Measurements from ENCODE around the gene TMEM147.

DNA sequence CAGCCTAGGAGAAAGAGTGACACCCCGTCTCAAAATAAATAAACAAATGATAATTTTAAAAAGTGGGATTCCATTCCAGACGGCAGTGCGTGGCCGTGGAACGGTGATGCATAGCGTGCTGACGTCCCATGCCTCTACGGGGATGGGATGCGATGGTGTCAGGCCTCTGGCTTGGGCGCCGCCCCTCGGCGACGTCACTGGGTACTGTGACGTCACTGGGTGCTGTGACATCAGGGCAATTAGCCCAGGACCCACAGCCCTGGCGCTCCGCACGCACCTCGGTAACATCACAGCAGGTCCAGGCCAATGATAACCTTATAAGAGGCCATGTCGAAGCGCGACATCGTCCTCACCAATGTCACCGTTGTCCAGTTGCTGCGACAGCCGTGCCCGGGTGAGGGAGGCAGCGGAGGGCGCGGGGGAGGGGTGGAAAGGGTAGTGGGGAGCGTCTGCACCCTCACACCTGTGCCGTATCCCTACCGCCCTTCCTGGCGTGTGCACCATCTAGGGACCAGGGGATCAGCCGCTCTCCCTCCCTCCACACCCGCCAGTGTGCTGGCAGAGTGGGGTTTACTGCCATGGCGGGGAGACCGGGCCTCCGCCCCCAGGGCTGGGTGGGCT, 12.1 kb upstream of the TMEM147 start, which contains the start of gene GAPDHS:
- no peak for TF ChIP-seq EZH2 (IDR thresholded peaks at IDR 0.05; ENCODE audit: borderline replicate concordance, low read depth, low read length, severe bottlenecking)
- TF ChIP-seq, protein P1, sequence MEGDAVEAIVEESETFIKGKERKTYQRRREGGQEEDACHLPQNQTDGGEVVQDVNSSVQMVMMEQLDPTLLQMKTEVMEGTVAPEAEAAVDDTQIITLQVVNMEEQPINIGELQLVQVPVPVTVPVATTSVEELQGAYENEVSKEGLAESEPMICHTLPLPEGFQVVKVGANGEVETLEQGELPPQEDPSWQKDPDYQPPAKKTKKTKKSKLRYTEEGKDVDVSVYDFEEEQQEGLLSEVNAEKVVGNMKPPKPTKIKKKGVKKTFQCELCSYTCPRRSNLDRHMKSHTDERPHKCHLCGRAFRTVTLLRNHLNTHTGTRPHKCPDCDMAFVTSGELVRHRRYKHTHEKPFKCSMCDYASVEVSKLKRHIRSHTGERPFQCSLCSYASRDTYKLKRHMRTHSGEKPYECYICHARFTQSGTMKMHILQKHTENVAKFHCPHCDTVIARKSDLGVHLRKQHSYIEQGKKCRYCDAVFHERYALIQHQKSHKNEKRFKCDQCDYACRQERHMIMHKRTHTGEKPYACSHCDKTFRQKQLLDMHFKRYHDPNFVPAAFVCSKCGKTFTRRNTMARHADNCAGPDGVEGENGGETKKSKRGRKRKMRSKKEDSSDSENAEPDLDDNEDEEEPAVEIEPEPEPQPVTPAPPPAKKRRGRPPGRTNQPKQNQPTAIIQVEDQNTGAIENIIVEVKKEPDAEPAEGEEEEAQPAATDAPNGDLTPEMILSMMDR (IDR thresholded peaks at IDR 0.05; ENCODE audit: borderline replicate concordance, extremely low read depth, low read length, poor library complexity, severe bottlenecking), result no peak

Data from DND-41 (cell line).